ENCODE results near the gene SNAPC1.
"Not testable (repeated sequence)": the region's sequence is repeated elsewhere in the genome, so short reads cannot be mapped to it uniquely, and the experiment has no call there.

Gene SNAPC1

GRCh38 chr14:61761959-61762786 is at the start of gene SNAPC1:
TSS of gene SNAPC1 (plus strand) at chr14:61762420. CDS start at chr14:61762461, 41 bp downstream.
- DNase-seq: peak; percentile 98

GRCh38 chr14:61713724-61714437 is 48.3 kb upstream of the SNAPC1 start:
- no peak for DNase-seq

- DNase-seq: no peak
Observed at GRCh38 chr14:61716956-61717355, 45.3 kb upstream of the SNAPC1 start.

- no peak for DNase-seq
Observed at GRCh38 chr14:61718039-61718438, 44.2 kb upstream of the SNAPC1 start.

GRCh38 chr14:61719344-61720293 is 42.6 kb upstream of the SNAPC1 start:
- DNase-seq: no peak

- no peak for DNase-seq
Observed at GRCh38 chr14:61720294-61720661, 41.9 kb upstream of the SNAPC1 start.

- DNase-seq: no peak
Observed at GRCh38 chr14:61720741-61721140, 41.5 kb upstream of the SNAPC1 start.

- DNase-seq: no peak
Observed at GRCh38 chr14:61724133-61724532, 38.1 kb upstream of the SNAPC1 start.

- no peak for DNase-seq
Observed at GRCh38 chr14:61726778-61727658, 35.2 kb upstream of the SNAPC1 start.

GRCh38 chr14:61730756-61731373 is 31.4 kb upstream of the SNAPC1 start:
- no peak for DNase-seq

GRCh38 chr14:61733972-61734371 is 28.2 kb upstream of the SNAPC1 start:
- no peak for DNase-seq

GRCh38 chr14:61736751-61737150 is 25.5 kb upstream of the SNAPC1 start:
- DNase-seq: no peak

- DNase-seq: no peak
Observed at GRCh38 chr14:61737915-61738314, 24.3 kb upstream of the SNAPC1 start.

- DNase-seq: no peak
Observed at GRCh38 chr14:61739133-61739532, 23.1 kb upstream of the SNAPC1 start.

- DNase-seq: no peak
Observed at GRCh38 chr14:61742371-61742770, 19.8 kb upstream of the SNAPC1 start.

- no peak for DNase-seq
Observed at GRCh38 chr14:61744238-61744637, 18.0 kb upstream of the SNAPC1 start.

- DNase-seq: not testable (repeated sequence)
Observed at GRCh38 chr14:61746346-61746745, 15.9 kb upstream of the SNAPC1 start.

- no peak for DNase-seq
Observed at GRCh38 chr14:61746881-61747280, 15.3 kb upstream of the SNAPC1 start.

- no peak for DNase-seq
Observed at GRCh38 chr14:61747342-61747741, 14.9 kb upstream of the SNAPC1 start.

GRCh38 chr14:61749264-61749663 is 13.0 kb upstream of the SNAPC1 start:
- DNase-seq: peak; percentile 19

- peak; percentile 34 for DNase-seq
Observed at GRCh38 chr14:61749867-61750266, 12.4 kb upstream of the SNAPC1 start.
